ENCODE results near the gene FAM50A.

The FAM50A gene

GRCh38 chrX:154417157-154417556, 26.8 kb upstream of the FAM50A start:
- DNase-seq, result peak; percentile 64

DNA sequence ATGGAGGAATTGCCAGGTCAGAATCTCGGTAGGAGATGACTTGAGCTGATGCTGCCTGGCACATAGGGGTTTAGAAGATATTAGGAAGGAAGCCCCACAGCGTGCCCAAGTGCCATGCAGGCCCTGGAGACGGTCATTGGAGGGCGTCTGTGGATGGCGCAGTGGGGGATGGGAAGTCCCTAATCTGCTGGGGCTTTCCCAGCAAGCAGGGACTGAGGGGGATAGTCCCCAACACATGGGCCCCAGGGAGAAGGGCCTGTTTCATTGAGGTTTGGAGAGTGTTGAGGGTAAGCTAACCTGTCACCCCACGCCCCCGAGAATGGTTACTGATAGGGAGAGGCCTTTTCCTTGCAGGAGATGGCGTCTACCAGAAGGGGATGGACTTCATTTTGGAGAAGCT, 24.8 kb upstream of the FAM50A start:
- DNase-seq, result no peak

- DNase-seq, result peak; percentile 33
Observed at GRCh38 chrX:154419688-154420401, 24.1 kb upstream of the FAM50A start.

DNA sequence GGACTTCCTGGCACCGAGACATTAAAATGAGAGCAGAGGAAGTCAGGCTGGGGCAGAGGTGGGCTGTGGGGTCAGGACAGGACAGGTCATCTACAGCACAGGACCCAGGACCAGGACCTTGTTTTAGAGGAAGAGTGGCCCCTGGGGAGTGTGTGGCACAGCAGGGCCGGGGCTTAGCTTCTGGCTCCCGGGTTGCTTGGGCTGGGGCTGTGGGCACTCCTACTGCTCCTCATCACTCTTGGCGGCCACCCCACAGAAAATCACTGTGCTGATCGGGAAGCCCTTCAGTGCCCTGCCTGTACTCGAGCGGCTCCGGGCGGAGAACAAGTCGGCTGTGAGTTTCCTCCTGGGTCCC, 23.6 kb upstream of the FAM50A start:
- DNase-seq, result no peak

DNA sequence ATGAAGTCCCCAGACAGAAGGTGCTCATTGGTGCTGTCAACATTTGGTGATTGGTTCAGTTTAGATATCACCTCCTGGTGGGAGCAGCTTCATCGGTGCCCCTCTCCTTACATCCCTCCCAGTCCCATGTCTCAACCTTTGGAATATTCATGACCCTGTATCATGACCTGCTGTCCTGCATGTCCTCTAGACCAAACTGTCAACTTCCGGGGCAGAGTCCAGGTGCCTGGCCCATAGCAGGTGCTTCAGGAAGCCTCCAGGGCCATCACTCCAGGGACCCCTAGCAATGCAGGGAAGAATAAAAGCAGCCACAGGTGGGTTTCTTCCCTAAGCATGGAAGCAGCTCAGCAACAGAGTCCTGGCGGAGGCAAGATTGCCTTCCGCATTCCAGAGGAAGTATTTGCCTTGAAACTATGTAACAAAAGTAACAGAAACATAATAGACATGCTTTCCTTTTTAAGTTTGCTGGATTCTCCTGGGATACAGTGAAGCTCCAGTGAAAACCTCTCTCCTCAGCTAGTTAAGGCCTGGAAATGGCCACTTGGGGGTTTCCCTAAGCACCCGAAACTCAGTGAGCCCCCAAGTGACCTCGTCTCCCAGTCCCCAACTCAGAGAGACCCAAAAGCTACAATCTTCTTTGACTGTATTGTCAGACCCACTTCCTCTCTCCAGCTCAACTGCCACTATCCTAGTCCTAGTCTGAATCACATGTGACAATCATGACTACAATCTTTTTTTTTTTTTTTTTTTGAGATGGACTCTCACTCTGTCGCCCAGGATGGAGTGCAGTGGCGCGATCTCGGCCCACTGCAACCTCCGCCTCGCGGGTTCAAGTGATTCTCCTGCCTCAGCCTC, 16.8 kb upstream of the FAM50A start:
- DNase-seq, result no peak

GRCh38 chrX:154428176-154429171, 15.5 kb upstream of the FAM50A start, which contains the start of gene ATP6AP1:
TSS of gene ATP6AP1 (plus strand) at chrX:154428677. CDS start at chrX:154428693, 16 bp downstream.
- DNase-seq, result peak; percentile 91

DNA sequence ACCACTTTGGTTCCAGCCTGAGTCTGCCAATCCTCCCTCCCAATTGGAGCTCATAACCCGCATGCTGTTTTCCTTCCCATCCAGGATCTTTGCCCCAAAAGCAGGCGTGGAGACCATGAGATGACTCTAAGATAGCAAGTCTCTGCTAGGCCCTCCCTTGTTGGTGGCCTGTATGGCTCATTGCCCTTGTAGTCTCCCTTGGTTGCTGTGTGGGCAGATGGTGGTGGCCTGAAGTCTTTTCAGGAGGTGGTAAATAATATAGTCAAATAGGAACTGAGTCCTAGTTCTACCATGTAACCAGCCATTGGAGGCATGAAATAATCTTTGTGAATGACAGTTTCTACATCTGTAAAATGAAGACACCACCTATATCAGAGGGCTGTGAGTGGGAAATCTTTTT, 14.2 kb upstream of the FAM50A start:
- DNase-seq, result no peak

- DNase-seq, result no peak
Observed at GRCh38 chrX:154430479-154430878, 13.5 kb upstream of the FAM50A start.

- DNase-seq, result no peak
Observed at GRCh38 chrX:154430916-154431315, 13.0 kb upstream of the FAM50A start.

DNA sequence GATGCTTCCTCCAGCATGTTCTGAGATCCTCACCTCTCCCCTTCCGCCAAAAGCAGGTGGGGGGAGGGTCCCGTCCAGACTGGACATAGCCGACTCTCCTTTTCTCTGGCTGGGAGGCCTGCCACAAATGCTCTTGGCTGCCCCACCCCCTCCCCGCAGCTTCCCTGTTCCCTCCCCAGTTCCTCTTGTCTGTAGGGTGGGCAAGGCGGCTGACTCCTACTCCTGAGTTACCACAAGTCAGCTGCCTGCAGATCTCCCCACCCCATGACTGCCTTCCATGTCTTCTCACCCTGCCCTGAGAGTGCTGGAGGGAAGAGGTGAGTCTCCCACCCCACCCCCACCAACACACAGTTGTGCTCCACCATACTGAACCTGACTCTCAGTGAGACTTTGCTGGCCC, 12.6 kb upstream of the FAM50A start:
- no peak for DNase-seq

DNA sequence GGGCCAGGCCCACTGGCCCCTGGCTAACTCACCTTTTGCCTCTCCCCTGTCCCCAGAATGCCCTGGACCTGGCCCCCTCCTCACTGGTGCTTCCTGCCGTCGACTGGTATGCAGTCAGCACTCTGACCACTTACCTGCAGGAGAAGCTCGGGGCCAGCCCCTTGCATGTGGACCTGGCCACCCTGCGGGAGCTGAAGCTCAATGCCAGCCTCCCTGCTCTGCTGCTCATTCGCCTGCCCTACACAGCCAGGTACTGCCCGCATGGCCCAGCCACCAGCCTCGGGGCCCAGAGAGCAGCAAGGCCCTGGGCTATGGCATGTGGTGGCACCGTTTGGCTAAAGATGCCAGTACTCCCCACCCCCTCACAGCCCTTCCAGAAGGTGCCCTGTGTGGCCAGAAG, 11.7 kb upstream of the FAM50A start:
- no peak for DNase-seq

GRCh38 chrX:154433605-154434004, 10.3 kb upstream of the FAM50A start:
- no peak for DNase-seq

DNA sequence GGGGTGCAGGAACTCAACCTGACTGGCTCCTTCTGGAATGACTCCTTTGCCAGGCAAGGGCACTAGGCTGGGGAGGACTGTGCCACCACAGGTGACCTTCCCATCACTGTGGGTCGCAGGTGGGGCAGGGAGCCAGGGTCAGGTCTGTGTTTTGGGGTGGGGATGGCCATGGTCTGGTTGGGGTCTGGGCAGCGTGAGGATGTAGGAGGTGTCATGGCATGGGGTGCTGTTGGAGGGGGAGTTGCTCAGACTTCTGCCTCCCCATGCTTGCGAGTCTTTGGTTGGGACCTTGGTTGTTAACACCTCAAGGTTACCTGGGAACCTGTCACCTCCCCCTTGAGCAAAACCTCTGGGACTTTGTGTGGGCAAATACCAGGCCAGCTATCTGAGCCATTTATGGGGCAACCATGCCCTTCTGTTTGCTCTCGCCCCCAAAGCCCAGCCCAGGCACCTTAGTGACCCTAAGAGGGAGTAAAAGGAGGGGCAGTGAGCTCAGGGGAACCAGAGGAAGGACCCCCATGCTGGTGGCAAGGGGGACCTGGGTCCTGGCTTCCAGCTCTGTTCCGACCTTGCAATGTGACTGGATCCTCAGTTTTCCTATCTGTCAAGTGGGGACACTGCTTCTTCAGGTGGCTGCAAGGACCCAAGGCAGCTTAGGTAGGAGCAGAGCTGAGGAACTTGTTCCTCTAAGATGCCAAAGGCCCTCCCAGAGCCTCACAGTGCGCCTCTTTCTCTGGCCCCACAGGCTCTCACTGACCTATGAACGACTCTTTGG, 9.4 kb upstream of the FAM50A start:
- no peak for DNase-seq

DNA sequence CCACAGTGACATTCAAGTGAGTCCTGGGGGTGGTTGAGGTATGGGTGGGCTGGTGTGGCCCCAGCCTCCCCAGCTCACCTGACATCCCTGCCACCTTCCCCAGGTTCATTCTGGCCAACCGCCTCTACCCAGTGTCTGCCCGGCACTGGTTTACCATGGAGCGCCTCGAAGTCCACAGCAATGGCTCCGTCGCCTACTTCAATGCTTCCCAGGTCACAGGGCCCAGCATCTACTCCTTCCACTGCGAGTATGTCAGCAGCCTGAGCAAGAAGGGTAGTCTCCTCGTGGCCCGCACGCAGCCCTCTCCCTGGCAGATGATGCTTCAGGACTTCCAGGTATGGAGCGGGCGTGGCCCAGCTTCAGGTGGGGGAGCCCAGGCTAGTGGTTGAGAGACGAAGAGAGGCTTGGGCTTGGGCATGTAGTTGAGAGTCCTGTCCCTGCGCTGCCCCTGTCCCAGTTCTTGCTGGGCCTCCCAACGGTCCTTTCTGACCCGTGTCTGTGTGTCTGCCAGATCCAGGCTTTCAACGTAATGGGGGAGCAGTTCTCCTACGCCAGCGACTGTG, 8.7 kb upstream of the FAM50A start:
- no peak for DNase-seq

- no peak for DNase-seq
Observed at GRCh38 chrX:154436374-154436982, 7.5 kb upstream of the FAM50A start.

GRCh38 chrX:154436983-154437752, 6.8 kb upstream of the FAM50A start, which contains the start of gene GDI1:
TSS of gene GDI1 (plus strand) at chrX:154437154. CDS start at chrX:154437255, 101 bp downstream.
- no peak for DNase-seq

DNA sequence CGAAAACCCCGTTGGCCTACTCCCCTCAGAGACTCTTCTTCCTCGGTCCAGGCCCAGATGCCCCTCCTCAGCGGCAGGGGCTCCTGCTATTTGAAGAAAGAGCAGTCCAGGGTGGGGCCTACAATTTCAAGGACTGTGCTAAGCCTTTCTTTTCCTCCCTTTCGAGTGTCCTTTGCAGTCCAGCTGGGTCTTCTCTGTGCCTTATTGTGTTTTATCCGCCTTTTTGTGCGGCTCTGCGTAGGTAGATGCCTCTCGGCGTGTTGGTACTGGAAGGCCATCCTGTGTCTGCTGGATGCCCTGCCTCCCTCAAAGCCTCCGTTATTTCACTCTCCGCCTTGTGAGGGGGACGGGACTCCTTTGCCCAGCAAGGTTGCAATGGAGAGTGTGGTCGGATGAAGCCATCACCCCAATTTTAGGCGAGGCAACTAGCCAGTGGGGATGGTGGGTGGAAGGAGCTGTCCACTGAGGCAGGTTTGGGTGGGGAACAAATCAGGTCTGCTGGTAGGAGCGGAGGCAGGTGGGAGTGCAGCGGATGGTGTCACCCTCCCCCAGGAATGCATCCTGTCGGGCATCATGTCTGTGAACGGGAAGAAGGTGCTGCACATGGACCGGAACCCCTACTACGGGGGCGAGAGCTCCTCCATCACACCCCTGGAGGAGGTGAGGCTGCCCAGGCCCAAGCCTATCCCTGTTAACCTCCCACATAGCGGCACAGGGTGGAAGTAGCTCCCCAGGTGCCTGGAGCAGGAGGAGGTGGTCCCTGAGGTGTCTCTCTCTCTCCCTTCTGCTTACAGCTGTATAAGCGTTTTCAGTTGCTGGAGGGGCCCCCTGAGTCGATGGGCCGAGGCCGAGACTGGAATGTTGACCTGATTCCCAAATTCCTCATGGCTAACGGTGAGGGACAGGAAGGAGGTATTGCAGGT, 5.7 kb upstream of the FAM50A start:
- DNase-seq, result no peak

- DNase-seq, result no peak
Observed at GRCh38 chrX:154439841-154440240, 4.1 kb upstream of the FAM50A start.

- DNase-seq, result no peak
Observed at GRCh38 chrX:154440623-154441357, 3.2 kb upstream of the FAM50A start.

All from NCI-H1694 (cell line).